ENCODE data around the gene ALG2. TPM values are rescaled to one million over a fixed set of nuclear protein-coding genes. Genes with fewer than 3 reads are reported as not detected.

ALG2 gene
- total and polyA plus RNA-seq, 4 donors: 26.1 to 44.4 (median 37.1) TPM

DNA sequence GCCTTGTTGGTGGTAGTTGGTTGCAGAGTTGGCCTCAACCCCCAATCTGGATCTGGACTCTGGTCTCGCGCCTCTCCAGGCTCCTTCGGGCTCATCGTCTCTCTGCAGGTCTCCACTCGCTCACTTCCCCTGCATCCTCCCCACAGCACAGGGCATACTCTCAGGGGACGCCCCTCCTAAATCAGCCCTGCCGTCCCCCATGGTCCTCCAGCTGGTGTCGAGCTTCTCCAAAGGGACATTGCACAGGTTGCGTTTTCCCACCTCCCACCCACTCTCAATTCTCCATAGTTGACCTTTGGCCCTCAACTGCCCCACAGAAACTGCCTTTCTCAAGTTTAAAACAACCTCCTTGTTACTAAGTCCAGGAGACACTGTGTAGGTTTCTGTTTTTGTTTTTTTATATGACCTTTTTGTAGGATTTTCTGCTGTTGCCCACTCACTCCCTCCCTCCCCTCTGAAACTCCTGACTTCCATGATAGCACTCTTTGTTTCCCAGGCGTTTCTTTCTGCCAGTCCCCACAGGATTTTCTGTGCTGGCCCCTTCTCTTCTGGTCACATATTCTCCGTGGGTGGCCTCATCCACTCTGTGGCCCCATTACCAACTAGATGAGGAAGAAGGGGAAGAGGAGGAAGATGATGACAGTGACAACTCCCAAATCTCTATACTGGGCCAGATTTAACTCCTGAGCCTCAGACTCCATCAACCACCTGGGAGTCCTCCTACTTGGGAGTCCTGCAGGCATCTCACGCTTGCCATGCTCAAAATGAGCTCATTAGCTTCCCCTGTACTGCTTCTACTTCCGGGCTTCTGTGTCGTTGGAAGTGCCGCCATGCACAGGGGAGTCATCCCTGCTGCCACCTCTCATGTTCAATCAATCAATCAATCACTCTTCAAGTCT lies 50.3 kb downstream of the ALG2 start:
- Histone ChIP-seq H3K4me1 (ENCODE audit: control insufficient read depth in 5 of 5, insufficient read depth in 5 of 5, low read length in 5 of 5) (no peaks in the 10 kb centered on the region), H3K9ac (ENCODE audit: insufficient read depth in 1 of 2, low read length in 2 of 2) (no peak overlapping the region), H3K9me3 (ENCODE audit: control insufficient read depth in 4 of 4, insufficient read depth in 3 of 4, low read length in 3 of 4) (no peaks in the 10 kb centered on the region), H3K27me3 (ENCODE audit: control insufficient read depth in 3 of 3, insufficient read depth in 3 of 3, low read length in 2 of 3) (peaks cover 0 to 2% (median 0%) of the 10 kb centered on the region in 3 donors), H3K4me3 (no peak overlapping the region), H3K27ac (ENCODE audit: low read depth in 1 of 2, low read length in 1 of 2) (no peak overlapping the region), H3K36me3 (ENCODE audit: control insufficient read depth in 4 of 4, insufficient read depth in 4 of 4, low read length in 4 of 4) (no peaks in the 10 kb centered on the region)
- ATAC-seq (ENCODE audit: insufficient read depth, low FRiP score) (no peak), DNase-seq (no peak)
- TF ChIP-seq, protein P1, sequence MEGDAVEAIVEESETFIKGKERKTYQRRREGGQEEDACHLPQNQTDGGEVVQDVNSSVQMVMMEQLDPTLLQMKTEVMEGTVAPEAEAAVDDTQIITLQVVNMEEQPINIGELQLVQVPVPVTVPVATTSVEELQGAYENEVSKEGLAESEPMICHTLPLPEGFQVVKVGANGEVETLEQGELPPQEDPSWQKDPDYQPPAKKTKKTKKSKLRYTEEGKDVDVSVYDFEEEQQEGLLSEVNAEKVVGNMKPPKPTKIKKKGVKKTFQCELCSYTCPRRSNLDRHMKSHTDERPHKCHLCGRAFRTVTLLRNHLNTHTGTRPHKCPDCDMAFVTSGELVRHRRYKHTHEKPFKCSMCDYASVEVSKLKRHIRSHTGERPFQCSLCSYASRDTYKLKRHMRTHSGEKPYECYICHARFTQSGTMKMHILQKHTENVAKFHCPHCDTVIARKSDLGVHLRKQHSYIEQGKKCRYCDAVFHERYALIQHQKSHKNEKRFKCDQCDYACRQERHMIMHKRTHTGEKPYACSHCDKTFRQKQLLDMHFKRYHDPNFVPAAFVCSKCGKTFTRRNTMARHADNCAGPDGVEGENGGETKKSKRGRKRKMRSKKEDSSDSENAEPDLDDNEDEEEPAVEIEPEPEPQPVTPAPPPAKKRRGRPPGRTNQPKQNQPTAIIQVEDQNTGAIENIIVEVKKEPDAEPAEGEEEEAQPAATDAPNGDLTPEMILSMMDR (IDR thresholded peaks at IDR 0.05; ENCODE audit: control extremely low read depth, extremely low read depth): no peak
- WGBS, 2 donors: 87% methylated on average over 15 of the region's 15 CpGs

DNA sequence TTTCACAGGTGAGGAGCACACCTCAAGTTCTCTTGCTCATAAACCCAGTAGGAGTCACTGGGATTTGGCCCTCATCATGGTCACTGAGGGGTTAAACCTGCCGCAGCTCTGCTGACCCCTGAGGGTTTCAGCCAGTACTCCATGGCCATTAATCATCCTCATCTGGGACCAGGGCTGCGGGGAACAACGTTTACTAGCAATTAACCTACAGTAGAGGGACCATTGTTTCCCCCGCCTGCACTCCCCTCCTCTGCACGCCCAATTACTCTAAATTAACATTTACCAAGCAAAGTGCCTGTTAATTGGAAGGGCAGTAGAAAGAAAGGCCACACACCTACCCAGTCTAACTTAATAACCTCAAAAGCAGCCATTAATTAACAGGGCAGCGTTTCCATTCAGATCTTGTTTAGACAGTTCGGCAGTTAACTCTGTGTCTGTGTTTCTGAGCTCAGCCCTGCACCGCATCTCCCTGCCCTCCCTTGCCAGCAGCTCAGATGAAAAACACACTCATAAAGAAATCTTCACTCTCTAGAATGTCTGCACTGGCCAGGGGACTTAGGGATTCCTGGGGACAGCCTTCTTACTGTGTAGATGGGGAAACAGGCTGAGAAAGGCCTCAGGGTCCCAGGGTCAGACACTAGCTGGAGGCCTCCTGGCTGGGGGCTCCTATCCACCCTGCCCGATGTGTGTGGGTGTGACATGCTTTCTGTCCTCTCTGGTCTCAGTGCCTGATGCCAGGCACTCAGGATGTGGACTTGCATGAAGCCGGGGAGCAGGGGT lies 51.6 kb downstream of the ALG2 start:
- ATAC-seq (ENCODE audit: insufficient read depth, low FRiP score) (no peak), DNase-seq (no peak)
- WGBS, 2 donors: 59 to 64% methylated on average over 10 of the region's 10 CpGs
- H3K36me3 ChIP-seq (ENCODE audit: control insufficient read depth in 4 of 4, insufficient read depth in 4 of 4, low read length in 4 of 4): no peaks in the 10 kb centered on the region
- H3K27me3 ChIP-seq (ENCODE audit: control insufficient read depth in 3 of 3, insufficient read depth in 3 of 3, low read length in 2 of 3): peaks cover 0 to 2% (median 0%) of the 10 kb centered on the region in 3 donors
- peak overlapping the region in 1 of 2 donors; percentile 7 for H3K9ac ChIP-seq (ENCODE audit: insufficient read depth in 1 of 2, low read length in 2 of 2)
- H3K27ac ChIP-seq (ENCODE audit: low read depth in 1 of 2, low read length in 1 of 2): no peak overlapping the region
- TF ChIP-seq, protein P1 (IDR thresholded peaks at IDR 0.05; ENCODE audit: control extremely low read depth, extremely low read depth): no peak
- H3K9me3 ChIP-seq (ENCODE audit: control insufficient read depth in 4 of 4, insufficient read depth in 3 of 4, low read length in 3 of 4): no peaks in the 10 kb centered on the region
- H3K4me3 ChIP-seq: no peak overlapping the region
- H3K4me1 ChIP-seq (ENCODE audit: control insufficient read depth in 5 of 5, insufficient read depth in 5 of 5, low read length in 5 of 5): no peaks in the 10 kb centered on the region

DNA sequence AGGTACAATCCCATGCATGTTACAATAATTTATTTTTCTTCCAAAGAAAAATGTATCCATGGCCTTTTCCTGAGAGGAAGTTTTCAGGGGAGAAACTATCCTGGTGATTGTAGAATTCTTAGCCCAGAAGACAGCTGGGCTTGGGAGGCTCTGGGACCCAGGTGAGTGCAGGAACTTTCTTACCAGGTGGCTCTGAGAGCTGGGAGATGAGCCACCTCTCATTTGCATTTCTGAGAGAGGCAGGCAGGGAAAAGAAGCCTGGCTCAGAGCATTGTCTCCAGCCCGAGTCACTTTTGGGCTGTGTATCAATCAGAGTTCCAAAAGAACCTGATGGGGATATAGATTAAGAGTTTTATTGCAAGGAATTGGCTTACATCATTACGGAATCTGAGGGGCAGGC lies 52.7 kb downstream of the ALG2 start:
- 88 to 89% methylated on average over 2 of the region's 2 CpGs for WGBS, 2 donors

More for the DNA sequence above, 52.7 kb downstream of the ALG2 start:
- DNase-seq (no peak), ATAC-seq (ENCODE audit: insufficient read depth, low FRiP score) (no peak)
- Histone ChIP-seq H3K4me1 (ENCODE audit: control insufficient read depth in 5 of 5, insufficient read depth in 5 of 5, low read length in 5 of 5) (no peaks in the 10 kb centered on the region), H3K36me3 (ENCODE audit: control insufficient read depth in 4 of 4, insufficient read depth in 4 of 4, low read length in 4 of 4) (no peaks in the 10 kb centered on the region), H3K9me3 (ENCODE audit: control insufficient read depth in 4 of 4, insufficient read depth in 3 of 4, low read length in 3 of 4) (no peaks in the 10 kb centered on the region), H3K27me3 (ENCODE audit: control insufficient read depth in 3 of 3, insufficient read depth in 3 of 3, low read length in 2 of 3) (peaks cover 0 to 2% (median 0%) of the 10 kb centered on the region in 3 donors), H3K27ac (ENCODE audit: low read depth in 1 of 2, low read length in 1 of 2) (no peak overlapping the region), H3K4me3 (no peak overlapping the region), H3K9ac (ENCODE audit: insufficient read depth in 1 of 2, low read length in 2 of 2) (no peak overlapping the region)
- TF ChIP-seq, protein P1 (IDR thresholded peaks at IDR 0.05; ENCODE audit: control extremely low read depth, extremely low read depth): no peak
